DOHH2 (cell line): ENCODE results near the gene PNRC1.
"Not testable (repeated sequence)": the region's sequence is repeated elsewhere in the genome, so short reads cannot be mapped to it uniquely, and the experiment has no call there.

Experiments used
- H3F3A ChIP-seq: fragments of 200-600 bp; sonication (generic), shearing (Covaris generic); 2 replicates; pipeline ENCODE4 v1.6.0; 2016; ENCODE audit warnings: antibody characterized with exemption, mild to moderate bottlenecking; ENCODE audit not compliant: control insufficient read depth, insufficient read depth
- H3K27ac ChIP-seq: fragments of 200-600 bp; sonication (generic); 2 replicates; pipeline ENCODE4 v1.5.1; 2014; ENCODE audit warnings: low read depth, mild to moderate bottlenecking, low read length, moderate library complexity
- H3K27me3 ChIP-seq: fragments of 200-600 bp; sonication (generic); 2 replicates; pipeline ENCODE4 v1.6.1; 2014; ENCODE audit warnings: mild to moderate bottlenecking, low read length, mixed read lengths; ENCODE audit not compliant: control insufficient read depth
- H3K36me3 ChIP-seq: fragments of 200-600 bp; sonication (generic); 2 replicates; pipeline ENCODE4 v1.6.1; 2014; ENCODE audit warnings: mild to moderate bottlenecking, low read length, moderate library complexity, mixed read lengths; ENCODE audit not compliant: control insufficient read depth
- H3K4me1 ChIP-seq: fragments of 200-600 bp; sonication (generic); 2 replicates; pipeline ENCODE4 v1.6.1; 2014; ENCODE audit warnings: mild to moderate bottlenecking, low read length, mixed read lengths; ENCODE audit not compliant: control insufficient read depth
- H3K4me2 ChIP-seq: fragments of 200-600 bp; sonication (generic); 2 replicates; pipeline ENCODE4 v1.6.0; 2014; ENCODE audit warnings: mild to moderate bottlenecking, low read length, moderate library complexity
- H3K4me3 ChIP-seq: fragments of 200-600 bp; sonication (generic); 2 replicates; pipeline ENCODE4 v1.5.1; 2014; ENCODE audit warnings: mild to moderate bottlenecking, low read length, mixed read lengths
- H3K79me2 ChIP-seq: fragments of 200-600 bp; sonication (generic); 2 replicates; pipeline ENCODE4 v1.6.1; 2014; ENCODE audit warnings: mild to moderate bottlenecking, low read length, mixed read lengths; ENCODE audit not compliant: control insufficient read depth
- H3K9me2 ChIP-seq: fragments of 200-600 bp; sonication (generic); replicated peaks from 2 replicates; pipeline ENCODE4 v1.6.1; 2014; ENCODE audit warnings: mild to moderate bottlenecking, low read length, mixed read lengths; ENCODE audit not compliant: control insufficient read depth
- H3K9me3 ChIP-seq: fragments of 200-600 bp; sonication (generic); 2 replicates; pipeline ENCODE4 v1.6.1; 2014; ENCODE audit warnings: antibody characterized with exemption, low read length, mixed read lengths; ENCODE audit not compliant: control insufficient read depth, insufficient read depth
- H4K20me1 ChIP-seq: fragments of 200-600 bp; sonication (generic); 2 replicates; pipeline ENCODE4 v1.6.0; 2014; ENCODE audit warnings: low read depth, mild to moderate bottlenecking, antibody characterized with exemption, low read length, moderate library complexity; ENCODE audit not compliant: control insufficient read depth, insufficient read depth
- CTCF ChIP-seq: fragments of 200-600 bp; sonication (generic); IDR thresholded peaks from one replicate; pipeline ENCODE4 v1.5.1; 2014; ENCODE audit warnings: antibody characterized with exemption, mild to moderate bottlenecking, low read depth, low read length; ENCODE audit not compliant: poor library complexity, severe bottlenecking
- EZH2phosphoT487 ChIP-seq: fragments of 200-600 bp; sonication (generic); IDR thresholded peaks from 2 replicates; pipeline ENCODE4 v1.6.1; 2017; ENCODE audit warnings: borderline replicate concordance, mild to moderate bottlenecking, antibody characterized with exemption, low read length, moderate library complexity, mixed read lengths

Gene PNRC1

GRCh38 chr6:89034586-89035251 lies 45.8 kb upstream of the PNRC1 start:
- Histone ChIP-seq H4K20me1 (no peaks in the 10 kb centered on the region), H3K9me2 (no peaks in the 10 kb centered on the region), H3K27ac (no peak overlapping the region), H3K4me1 (no peaks in the 10 kb centered on the region), H3K36me3 (no peaks in the 10 kb centered on the region), H3K4me2 (no peak overlapping the region), H3K27me3 (peaks cover 7% of the 10 kb centered on the region), H3K9me3 (peaks cover 18% of the 10 kb centered on the region), H3F3A (no peaks in the 10 kb centered on the region), H3K79me2 (no peaks in the 10 kb centered on the region), H3K4me3 (no peak overlapping the region)
- TF ChIP-seq CTCF, result no peak
- no peak for TF ChIP-seq EZH2phosphoT487

GRCh38 chr6:89035252-89036101 lies 45.1 kb upstream of the PNRC1 start:
- Histone ChIP-seq H3K9me2 (no peaks in the 10 kb centered on the region), H3K4me1 (no peaks in the 10 kb centered on the region), H3K36me3 (no peaks in the 10 kb centered on the region), H3K79me2 (no peaks in the 10 kb centered on the region), H3K4me3 (no peak overlapping the region), H3K27ac (no peak overlapping the region), H3K4me2 (no peak overlapping the region), H3K27me3 (peaks cover 3% of the 10 kb centered on the region), H4K20me1 (no peaks in the 10 kb centered on the region), H3K9me3 (peaks cover 18% of the 10 kb centered on the region), H3F3A (no peaks in the 10 kb centered on the region)
- TF ChIP-seq EZH2phosphoT487 (no peak), CTCF (no peak)

- Histone ChIP-seq H3K36me3 (no peaks in the 10 kb centered on the region), H3K4me3 (no peak overlapping the region), H3K4me1 (no peaks in the 10 kb centered on the region), H3K4me2 (no peak overlapping the region), H3K79me2 (no peaks in the 10 kb centered on the region), H3K9me2 (no peaks in the 10 kb centered on the region), H3K27ac (no peak overlapping the region), H3F3A (no peaks in the 10 kb centered on the region), H4K20me1 (no peaks in the 10 kb centered on the region), H3K9me3 (peaks cover 18% of the 10 kb centered on the region), H3K27me3 (no peaks in the 10 kb centered on the region; the same call in 1 of the 2 replicates)
- no peak for TF ChIP-seq EZH2phosphoT487
Observed at GRCh38 chr6:89037141-89037900, 43.2 kb upstream of the PNRC1 start.

DNA sequence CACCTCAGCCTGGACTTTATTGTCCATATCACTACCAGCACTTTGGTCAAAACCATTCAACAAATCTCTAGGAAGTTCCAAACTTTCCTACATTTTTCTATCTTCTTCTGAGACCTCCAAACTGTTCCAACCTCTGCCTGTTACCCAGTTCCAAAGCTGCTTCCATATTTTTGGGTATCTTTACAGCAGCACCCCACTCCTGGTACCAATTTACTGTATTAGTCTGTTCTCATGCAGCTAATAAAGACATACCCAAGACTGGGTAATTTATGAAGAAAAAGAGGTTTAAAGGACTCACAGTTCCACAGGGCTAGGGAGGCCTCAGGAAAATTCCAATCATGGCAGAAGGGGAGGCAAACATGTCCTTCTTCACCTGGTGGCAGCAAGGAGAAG lies 42.7 kb upstream of the PNRC1 start:
- H3K79me2 ChIP-seq, H3F3A ChIP-seq, H3K9me2 ChIP-seq, H3K36me3 ChIP-seq, H3K27me3 ChIP-seq, H3K4me1 ChIP-seq, H4K20me1 ChIP-seq, H3K4me3 ChIP-seq, H3K4me2 ChIP-seq, H3K27ac ChIP-seq: not testable (repeated sequence)
- peaks cover 18% of the 10 kb centered on the region for H3K9me3 ChIP-seq
